ENCODE results near the gene GFPT2. TPM values are rescaled to one million over a fixed set of nuclear protein-coding genes. Genes with fewer than 3 reads are reported as not detected.

The GFPT2 gene
- total RNA-seq, 1 donor from 2014 or later: 20.4 TPM

- ATAC-seq (peak; percentile 40), DNase-seq (peak; percentile 56)
- Histone ChIP-seq H3K36me3 (no peaks in the 10 kb centered on the region), H3K27me3 (no peaks in the 10 kb centered on the region), H3K4me3 (no peak overlapping the region), H3K27ac (no peak overlapping the region), H3K9me3 (no peaks in the 10 kb centered on the region), H3K4me1 (no peaks in the 10 kb centered on the region)
- TF ChIP-seq, protein P1, sequence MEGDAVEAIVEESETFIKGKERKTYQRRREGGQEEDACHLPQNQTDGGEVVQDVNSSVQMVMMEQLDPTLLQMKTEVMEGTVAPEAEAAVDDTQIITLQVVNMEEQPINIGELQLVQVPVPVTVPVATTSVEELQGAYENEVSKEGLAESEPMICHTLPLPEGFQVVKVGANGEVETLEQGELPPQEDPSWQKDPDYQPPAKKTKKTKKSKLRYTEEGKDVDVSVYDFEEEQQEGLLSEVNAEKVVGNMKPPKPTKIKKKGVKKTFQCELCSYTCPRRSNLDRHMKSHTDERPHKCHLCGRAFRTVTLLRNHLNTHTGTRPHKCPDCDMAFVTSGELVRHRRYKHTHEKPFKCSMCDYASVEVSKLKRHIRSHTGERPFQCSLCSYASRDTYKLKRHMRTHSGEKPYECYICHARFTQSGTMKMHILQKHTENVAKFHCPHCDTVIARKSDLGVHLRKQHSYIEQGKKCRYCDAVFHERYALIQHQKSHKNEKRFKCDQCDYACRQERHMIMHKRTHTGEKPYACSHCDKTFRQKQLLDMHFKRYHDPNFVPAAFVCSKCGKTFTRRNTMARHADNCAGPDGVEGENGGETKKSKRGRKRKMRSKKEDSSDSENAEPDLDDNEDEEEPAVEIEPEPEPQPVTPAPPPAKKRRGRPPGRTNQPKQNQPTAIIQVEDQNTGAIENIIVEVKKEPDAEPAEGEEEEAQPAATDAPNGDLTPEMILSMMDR (IDR thresholded peaks at IDR 0.05): no peak
- intact Hi-C loops (cut with DNase I): no loop called here
Measured at GRCh38 chr5:180389252-180390101, 36.3 kb upstream of the GFPT2 start.

GRCh38 chr5:180387798-180388197 is 34.7 kb upstream of the GFPT2 start:
- Histone ChIP-seq H3K27ac (no peak overlapping the region), H3K4me1 (no peaks in the 10 kb centered on the region), H3K9me3 (no peaks in the 10 kb centered on the region), H3K36me3 (no peaks in the 10 kb centered on the region), H3K4me3 (no peak overlapping the region), H3K27me3 (no peaks in the 10 kb centered on the region)
- TF ChIP-seq, protein P1 (IDR thresholded peaks at IDR 0.05): no peak
- intact Hi-C loops (cut with DNase I): no loop called here
- peak; percentile 20 for DNase-seq
- ATAC-seq: no peak

DNA sequence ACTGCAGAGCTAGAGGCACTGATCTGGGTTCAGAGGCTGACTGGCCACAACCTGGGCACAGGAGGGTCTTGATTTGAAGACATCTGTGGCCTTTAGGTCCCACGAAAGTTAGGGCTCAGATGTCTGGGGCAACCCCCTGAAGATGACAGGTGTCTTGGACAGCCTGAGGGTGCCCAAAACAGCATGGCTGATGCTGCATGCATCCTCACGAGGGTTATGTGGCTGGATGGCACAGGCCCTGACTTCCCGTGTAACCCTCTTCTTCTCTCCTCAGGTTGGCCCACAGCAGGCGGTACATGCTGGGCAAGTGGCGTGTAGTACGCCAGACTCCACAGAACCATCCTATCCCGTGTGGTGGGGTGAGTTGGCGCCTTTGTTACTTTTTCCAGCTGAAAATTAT is 29.8 kb upstream of the GFPT2 start:
- no peak for DNase-seq
- intact Hi-C loops (cut with DNase I): no loop called here
- H3K9me3 ChIP-seq: no peaks in the 10 kb centered on the region
- no peaks in the 10 kb centered on the region for H3K36me3 ChIP-seq
- H3K4me3 ChIP-seq: no peak overlapping the region
- TF ChIP-seq, protein P1 (IDR thresholded peaks at IDR 0.05): no peak
- no peaks in the 10 kb centered on the region for H3K27me3 ChIP-seq
- ATAC-seq: no peak
- no peak overlapping the region for H3K27ac ChIP-seq
- no peaks in the 10 kb centered on the region for H3K4me1 ChIP-seq

- intact Hi-C loops (cut with DNase I): no loop called here
- no peaks in the 10 kb centered on the region for H3K9me3 ChIP-seq
- no peak overlapping the region for H3K4me3 ChIP-seq
- no peaks in the 10 kb centered on the region for H3K4me1 ChIP-seq
- no peaks in the 10 kb centered on the region for H3K36me3 ChIP-seq
- no peak overlapping the region for H3K27ac ChIP-seq
- DNase-seq (no peak), ATAC-seq (no peak)
- no peaks in the 10 kb centered on the region for H3K27me3 ChIP-seq
- TF ChIP-seq, protein P1 (IDR thresholded peaks at IDR 0.05): no peak
Measured at GRCh38 chr5:180381851-180382480, 28.8 kb upstream of the GFPT2 start.

DNA sequence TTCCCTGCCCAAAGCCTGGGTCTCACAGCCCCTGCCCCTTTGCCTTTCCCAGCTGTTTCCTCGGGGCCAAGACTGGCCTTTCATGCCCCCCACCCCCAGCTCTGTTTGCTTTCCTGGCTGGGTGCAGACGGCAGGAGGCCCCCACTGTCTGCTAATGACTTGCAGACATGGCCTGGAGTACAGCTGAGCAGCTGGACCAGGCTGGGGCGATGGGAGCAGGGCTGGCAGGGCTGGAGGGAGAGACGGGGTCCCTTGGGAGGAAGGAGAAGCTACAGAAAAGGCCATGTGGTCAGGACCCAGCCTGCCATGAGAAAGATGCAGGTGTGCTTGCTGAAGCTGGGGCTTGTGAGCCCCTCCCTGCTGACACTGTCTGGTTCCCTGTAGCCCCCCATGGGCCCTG is 28.3 kb upstream of the GFPT2 start:
- no peaks in the 10 kb centered on the region for H3K27me3 ChIP-seq
- intact Hi-C loops (cut with DNase I): no loop called here
- no peak for DNase-seq
- no peak overlapping the region for H3K27ac ChIP-seq
- no peak overlapping the region for H3K4me3 ChIP-seq
- ATAC-seq: no peak
- H3K36me3 ChIP-seq: no peaks in the 10 kb centered on the region
- H3K4me1 ChIP-seq: no peaks in the 10 kb centered on the region
- TF ChIP-seq, protein P1 (IDR thresholded peaks at IDR 0.05): no peak
- no peaks in the 10 kb centered on the region for H3K9me3 ChIP-seq

Measured in upper lobe of right lung (tissue), 1 donor.